ENCODE measurements around the gene PPP3R1. TPM values are rescaled to one million over a fixed set of nuclear protein-coding genes. Genes with fewer than 3 reads are reported as not detected.

PPP3R1 gene
- total and polyA plus RNA-seq, 10 of the 15 experiments (the other 5 are each of a cell fraction or from before 2014, with no cell fraction given), result 1.5 to 61.0 (median 15.8) TPM

DNA sequence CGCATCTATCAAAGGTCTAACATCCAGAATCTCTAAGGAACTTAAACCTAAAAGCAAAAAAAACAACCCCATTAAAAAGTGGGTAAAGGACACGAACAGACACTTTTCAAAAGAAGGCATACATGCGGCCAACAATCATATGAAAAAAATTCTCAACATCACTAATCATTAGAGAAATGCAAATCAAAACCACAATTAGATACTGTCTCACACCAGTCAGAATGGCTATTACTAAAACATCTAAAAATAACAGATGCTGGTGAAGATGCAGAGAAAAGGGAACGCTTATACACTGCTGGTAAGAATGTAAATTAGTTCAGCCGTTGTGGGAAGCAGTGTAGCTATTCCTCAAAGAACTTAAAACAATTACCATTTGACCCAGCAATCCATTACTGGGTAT lies 38.0 kb downstream of the PPP3R1 start (continued):
- TF ChIP-seq YBX1 (IDR thresholded peaks at IDR 0.05) (no peak), ZNF217 (IDR thresholded peaks at IDR 0.05) (peak; percentile 70; the same call in 1 of the 2 replicates), IRF4 (IDR thresholded peaks at IDR 0.05; ENCODE audit: low read depth, low read length) (no peak), ZNF384 (IDR thresholded peaks at IDR 0.05; ENCODE audit: borderline replicate concordance, low read depth, low read length) (peak; percentile 63; the same call in 1 of the 2 replicates), IKZF2 (IDR thresholded peaks at IDR 0.05) (peak in 1 of 2 experiments; percentile 58; a peak in 2 of 4 replicates), ZBED1 (IDR thresholded peaks at IDR 0.05; ENCODE audit: borderline replicate concordance) (peak; percentile 56; the same call in 1 of the 2 replicates), TBL1XR1 (IDR thresholded peaks at IDR 0.05; ENCODE audit: low read depth, low read length) (0 out of 2 replicates have a peak, but pooled peaks have one; percentile 29), ZNF274 (IDR thresholded peaks at IDR 0.05; ENCODE audit: insufficient read depth, insufficient read length) (no peak), IKZF1 (conservative IDR thresholded peaks at IDR 0.05) (0 out of 2 replicates have a peak, but pooled peaks have one; percentile 17), PML (IDR thresholded peaks at IDR 0.05; ENCODE audit: low read length) (0 out of 2 replicates have a peak, but pooled peaks have one; percentile 58), RB1 (IDR thresholded peaks at IDR 0.05; ENCODE audit: borderline replicate concordance) (no peak), BCL11A (IDR thresholded peaks at IDR 0.05; ENCODE audit: low read depth, low read length) (0 out of 2 replicates have a peak, but pooled peaks have one; percentile 10), RAD21 (IDR thresholded peaks at IDR 0.05; ENCODE audit: insufficient read depth, low read depth, low read length) (no peak), NFIC (IDR thresholded peaks at IDR 0.05; ENCODE audit: low read depth, low read length) (peak; percentile 88; the same call in 1 of the 2 replicates), EP300 (IDR thresholded peaks at IDR 0.05; ENCODE audit: borderline replicate concordance in 1 of 2, control insufficient read depth in 1 of 2, low read depth in 2 of 2, low read length in 2 of 2) (peak in 1 of 2 experiments; percentile 47; a peak in 1 of 4 replicates), ATF7 (IDR thresholded peaks at IDR 0.05; ENCODE audit: low read depth) (peak; percentile 93)
- TF ChIP-seq, protein P1, sequence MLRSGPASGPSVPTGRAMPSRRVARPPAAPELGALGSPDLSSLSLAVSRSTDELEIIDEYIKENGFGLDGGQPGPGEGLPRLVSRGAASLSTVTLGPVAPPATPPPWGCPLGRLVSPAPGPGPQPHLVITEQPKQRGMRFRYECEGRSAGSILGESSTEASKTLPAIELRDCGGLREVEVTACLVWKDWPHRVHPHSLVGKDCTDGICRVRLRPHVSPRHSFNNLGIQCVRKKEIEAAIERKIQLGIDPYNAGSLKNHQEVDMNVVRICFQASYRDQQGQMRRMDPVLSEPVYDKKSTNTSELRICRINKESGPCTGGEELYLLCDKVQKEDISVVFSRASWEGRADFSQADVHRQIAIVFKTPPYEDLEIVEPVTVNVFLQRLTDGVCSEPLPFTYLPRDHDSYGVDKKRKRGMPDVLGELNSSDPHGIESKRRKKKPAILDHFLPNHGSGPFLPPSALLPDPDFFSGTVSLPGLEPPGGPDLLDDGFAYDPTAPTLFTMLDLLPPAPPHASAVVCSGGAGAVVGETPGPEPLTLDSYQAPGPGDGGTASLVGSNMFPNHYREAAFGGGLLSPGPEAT (IDR thresholded peaks at IDR 0.05; ENCODE audit: low read depth), result peak; percentile 33; the same call in 1 of the 2 replicates
- TF ChIP-seq, protein P2, sequence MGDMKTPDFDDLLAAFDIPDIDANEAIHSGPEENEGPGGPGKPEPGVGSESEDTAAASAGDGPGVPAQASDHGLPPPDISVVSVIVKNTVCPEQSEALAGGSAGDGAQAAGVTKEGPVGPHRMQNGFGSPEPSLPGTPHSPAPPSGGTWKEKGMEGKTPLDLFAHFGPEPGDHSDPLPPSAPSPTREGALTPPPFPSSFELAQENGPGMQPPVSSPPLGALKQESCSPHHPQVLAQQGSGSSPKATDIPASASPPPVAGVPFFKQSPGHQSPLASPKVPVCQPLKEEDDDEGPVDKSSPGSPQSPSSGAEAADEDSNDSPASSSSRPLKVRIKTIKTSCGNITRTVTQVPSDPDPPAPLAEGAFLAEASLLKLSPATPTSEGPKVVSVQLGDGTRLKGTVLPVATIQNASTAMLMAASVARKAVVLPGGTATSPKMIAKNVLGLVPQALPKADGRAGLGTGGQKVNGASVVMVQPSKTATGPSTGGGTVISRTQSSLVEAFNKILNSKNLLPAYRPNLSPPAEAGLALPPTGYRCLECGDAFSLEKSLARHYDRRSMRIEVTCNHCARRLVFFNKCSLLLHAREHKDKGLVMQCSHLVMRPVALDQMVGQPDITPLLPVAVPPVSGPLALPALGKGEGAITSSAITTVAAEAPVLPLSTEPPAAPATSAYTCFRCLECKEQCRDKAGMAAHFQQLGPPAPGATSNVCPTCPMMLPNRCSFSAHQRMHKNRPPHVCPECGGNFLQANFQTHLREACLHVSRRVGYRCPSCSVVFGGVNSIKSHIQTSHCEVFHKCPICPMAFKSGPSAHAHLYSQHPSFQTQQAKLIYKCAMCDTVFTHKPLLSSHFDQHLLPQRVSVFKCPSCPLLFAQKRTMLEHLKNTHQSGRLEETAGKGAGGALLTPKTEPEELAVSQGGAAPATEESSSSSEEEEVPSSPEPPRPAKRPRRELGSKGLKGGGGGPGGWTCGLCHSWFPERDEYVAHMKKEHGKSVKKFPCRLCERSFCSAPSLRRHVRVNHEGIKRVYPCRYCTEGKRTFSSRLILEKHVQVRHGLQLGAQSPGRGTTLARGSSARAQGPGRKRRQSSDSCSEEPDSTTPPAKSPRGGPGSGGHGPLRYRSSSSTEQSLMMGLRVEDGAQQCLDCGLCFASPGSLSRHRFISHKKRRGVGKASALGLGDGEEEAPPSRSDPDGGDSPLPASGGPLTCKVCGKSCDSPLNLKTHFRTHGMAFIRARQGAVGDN (IDR thresholded peaks at IDR 0.05), result no peak

Measured in GM12878 (cell line).